DMS153 treated with DMSO at 0.1 percent for 48 hours (cell line): ENCODE data around the gene GCN1.
"Not testable (repeated sequence)": the region's sequence is repeated elsewhere in the genome, so short reads cannot be mapped to it uniquely, and the experiment has no call there.

Experiments
- DNase-seq: peaks from one replicate; lab custom pipeline; 2025; ENCODE audit not compliant: unreplicated experiment; lab: John Stamatoyannopoulos, UW

The GCN1 gene

DNA sequence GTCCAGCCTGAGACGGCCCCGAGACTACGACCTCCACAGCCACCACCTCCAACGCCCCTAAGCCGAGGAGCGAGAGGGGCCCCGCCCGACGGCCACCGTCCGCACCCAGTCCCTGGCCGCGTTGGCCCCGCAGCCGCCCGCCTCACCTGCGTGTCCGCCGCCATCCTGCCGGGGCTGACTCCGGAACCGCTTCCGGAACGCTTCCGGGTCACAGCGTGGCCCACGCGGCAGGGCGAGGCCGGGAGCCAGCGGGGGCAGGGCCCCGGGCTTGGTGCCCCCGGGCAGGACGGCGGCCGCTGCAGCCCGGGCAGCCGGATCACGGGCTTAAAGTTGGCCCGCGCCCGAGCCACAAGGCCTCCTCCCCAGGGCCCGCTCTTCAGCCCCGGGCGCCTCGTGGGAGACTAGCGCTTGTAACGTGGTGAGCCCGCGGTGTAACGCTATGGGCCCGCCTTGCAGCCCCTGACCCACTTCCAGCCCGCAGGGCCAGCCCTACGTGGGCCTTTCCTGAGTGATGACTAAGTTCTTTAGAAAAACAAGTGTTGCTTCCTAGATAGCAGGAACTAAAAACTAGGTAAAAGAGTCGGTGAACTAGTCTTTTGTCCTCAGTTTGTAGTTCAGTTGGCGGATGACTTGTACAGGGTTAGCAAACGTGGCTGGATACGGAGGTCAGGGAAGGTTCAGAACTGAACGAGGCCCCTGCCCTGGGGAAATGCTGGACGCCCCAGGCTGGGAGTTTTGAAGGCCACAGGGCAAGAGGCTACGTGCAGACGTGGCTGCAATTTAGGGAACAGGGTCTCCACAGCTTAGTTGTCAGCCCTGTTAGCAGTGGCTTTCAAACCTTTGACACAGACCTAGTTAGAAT, at the start of gene GCN1:
Gene GCN1, minus strand, starts transcription at position 182 of the 862 bp plus-strand sequence. Its CDS starts 18 bp downstream, at position 164.
- peak; percentile 51 for DNase-seq

DNA sequence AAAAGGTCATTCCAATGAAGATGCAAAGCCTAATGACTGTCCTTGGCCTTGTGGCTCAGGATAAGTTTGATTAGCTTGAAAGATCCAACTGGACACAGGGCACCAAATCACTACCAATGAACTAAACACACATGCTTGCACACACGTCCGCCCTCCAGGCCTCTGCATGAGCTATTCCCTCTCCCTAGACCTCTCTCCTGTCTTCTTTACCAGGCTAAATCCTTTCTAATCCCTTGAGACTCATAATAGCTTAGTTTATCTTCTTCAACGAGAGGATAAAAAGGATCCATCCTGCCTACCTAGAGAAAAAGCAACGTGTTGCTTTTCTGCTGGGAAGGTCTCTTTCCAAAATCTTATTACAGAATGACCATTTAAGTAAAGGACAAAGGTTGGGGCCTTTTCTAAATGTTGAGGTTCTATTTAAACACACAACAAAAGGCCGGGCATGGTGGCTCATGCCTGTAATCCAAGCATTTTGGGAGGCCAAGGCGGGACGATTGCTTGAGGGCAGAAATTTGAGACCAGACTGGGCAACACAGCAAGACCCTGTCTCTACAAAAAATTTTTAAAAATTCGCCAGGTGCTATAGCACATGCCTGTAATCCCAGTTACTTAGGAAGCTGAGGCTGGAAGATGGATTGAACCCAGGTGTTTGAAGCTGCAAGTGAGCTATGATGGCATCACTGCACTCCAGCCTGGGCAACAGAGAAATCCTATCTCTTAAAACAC, 48.6 kb upstream of the GCN1 start:
- DNase-seq: no peak

GRCh38 chr12:120242275-120242799, 47.8 kb upstream of the GCN1 start:
- DNase-seq: no peak

DNA sequence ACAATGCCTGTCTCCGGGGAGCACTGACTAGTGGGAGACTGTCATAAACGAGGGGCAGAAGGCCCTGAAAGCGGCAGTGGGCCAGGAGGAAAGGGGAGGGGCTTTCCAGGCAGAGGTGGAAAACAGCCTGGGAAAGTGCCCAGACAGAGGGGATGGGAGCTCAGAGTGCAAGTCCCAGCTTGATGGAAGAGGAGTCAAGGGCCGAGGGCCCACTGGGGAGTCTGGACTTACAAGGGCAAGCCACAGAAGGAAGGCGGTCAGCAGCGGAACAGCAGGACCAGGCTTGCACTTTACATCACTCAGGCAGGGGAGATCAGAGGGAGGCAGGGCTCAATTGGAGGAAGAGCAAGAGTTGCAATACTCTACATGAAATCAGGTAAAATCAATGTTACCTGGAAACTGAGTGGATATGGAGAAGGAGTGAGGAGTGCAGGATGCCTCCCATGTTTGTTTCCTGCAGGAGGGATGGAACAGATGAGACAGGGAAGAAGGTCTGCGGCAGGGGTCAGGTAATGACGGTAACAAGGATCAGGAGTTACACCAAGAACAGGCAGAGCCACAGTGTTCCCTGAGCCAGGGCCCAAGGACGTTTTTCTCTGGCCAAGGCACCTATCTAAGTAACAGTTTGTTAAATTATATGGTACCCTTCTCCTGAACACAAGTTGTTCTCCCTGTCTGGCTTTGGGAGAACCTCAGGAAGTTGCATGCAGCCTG, 47.2 kb upstream of the GCN1 start:
- DNase-seq: no peak

- no peak for DNase-seq
Measured at GRCh38 chr12:120240495-120240833, 45.9 kb upstream of the GCN1 start.

GRCh38 chr12:120239776-120240494, 45.4 kb upstream of the GCN1 start:
- no peak for DNase-seq

DNA sequence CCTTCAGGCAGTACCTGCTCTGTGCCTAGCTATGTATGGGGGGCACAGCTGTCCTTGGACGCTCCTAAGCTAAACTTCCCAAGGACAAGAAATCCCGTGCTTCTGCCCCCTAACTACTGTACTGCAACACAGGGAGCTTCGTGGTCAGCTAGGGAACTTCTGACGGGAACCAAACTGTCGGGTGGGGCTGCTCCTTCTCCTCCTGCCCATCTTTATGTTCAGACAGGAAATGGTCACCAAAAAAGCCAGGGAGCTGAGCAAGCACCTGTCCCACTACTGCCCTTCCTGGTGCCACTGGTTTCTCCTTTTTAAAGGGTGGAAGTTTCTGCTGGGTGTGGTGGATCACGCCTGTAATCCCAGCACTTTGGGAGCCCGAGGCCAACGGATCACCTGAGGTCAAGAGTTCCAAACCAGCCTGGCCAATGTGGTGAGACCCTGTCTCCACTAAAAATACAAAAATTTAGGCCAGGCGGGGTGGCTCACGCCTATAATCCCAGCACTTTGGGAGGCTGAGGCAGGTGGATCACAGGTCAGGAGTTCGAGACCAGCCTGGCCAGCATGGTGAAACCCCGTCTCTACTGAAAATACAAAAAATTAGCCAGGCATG, 44.4 kb upstream of the GCN1 start:
- no peak for DNase-seq

GRCh38 chr12:120238217-120238616, 43.7 kb upstream of the GCN1 start:
- DNase-seq: no peak

DNA sequence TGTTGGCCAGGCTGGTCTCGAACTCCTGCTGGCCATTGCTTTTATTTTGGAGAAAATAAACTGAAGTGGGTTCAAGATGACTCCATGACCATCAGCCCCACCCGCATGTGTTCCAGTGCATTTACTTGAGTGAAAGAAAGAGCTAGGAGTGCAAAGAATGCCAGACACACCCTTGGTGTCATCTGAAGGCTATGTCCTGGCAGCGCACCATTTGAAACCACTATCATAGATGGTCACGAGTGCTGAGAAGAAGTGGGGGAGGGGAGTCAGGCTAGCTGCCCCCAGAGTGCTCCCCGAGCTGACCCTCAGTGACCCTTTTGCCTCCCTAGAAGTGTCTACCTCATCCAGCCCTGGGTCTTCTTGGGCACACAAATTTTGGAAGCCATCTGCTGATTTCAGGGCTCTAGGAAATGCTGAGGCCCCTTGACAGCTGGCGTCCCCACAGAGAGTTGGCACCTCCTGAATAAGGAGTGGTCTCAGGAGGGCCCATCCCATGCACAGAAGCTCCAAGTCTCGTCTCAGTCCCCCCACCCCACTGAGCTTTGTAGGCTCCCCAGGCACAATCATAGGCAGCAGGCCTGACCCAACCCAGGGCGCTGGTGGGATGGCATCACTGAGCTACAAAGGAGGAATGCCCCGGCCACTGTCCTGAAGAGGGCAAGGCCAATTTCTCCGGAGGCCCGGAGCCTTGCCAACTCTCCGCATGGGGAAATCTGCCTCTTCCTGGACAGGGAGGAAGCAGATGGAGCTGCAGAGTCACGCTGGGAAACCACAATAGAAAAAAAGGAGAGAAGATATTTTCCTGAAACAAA, 43.1 kb upstream of the GCN1 start:
- DNase-seq: no peak

DNA sequence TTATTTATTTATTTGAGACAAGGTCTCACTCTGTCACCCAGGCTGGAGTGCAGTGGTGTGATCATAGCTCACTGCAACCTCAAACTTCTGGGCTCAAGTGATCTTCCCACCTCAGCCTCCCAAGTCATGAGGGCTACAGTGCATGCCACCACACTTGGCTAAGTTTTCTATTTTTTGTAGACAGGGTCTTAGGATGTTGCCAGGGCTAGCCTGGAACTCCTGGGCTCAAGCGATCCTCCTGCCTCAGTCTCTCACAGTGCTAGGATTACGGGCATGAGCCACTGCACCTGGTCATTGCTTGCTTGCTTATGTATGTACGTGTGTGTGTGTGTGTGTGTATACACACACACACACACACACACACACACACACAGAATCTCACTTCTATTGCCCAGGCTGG, 42.3 kb upstream of the GCN1 start:
- not testable (repeated sequence) for DNase-seq

DNA sequence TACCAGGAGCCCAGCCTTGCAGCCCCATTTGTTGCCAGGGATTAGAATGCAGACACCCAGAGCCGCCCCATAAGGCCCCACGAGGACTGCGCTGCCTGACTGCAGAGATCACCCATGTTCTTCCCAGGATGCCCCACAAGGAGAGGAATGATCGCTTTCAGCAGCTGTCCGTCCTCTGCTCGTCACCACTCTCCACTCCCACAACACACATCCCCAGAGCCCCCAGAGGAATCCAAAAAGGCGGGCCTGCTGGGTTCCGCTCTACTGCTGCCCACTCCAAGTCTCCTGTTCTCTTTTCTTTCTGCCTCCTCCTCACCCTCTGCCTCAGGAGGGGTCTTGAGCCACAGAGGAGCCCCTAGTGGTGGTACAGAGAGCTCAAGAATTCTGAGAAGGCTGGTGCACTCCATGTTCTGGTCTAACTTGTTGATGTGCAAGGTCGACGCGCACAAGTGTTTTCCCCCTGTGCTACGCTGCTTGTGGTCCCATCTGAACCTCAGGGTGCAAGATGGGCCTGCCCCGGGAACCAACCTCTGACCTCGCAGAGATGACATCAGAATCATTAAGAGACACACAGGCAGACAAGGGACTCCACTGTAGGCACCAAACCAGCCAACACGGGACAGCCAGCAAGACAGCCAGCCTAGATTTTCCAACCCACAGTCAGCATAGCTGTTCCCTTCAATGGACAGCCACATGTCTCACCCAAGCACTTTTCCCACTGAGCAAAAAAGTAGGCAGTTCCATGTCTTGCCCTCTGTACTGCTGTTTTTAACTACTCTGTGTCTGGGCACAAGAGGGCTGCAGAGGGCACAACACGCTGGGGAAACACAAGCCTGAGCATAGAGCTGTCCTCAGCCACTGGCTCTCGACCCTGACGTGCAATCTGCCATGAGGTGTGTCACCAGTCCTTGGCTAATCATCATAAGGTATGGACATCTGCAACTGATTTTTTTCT, 41.1 kb upstream of the GCN1 start:
- DNase-seq: no peak

DNA sequence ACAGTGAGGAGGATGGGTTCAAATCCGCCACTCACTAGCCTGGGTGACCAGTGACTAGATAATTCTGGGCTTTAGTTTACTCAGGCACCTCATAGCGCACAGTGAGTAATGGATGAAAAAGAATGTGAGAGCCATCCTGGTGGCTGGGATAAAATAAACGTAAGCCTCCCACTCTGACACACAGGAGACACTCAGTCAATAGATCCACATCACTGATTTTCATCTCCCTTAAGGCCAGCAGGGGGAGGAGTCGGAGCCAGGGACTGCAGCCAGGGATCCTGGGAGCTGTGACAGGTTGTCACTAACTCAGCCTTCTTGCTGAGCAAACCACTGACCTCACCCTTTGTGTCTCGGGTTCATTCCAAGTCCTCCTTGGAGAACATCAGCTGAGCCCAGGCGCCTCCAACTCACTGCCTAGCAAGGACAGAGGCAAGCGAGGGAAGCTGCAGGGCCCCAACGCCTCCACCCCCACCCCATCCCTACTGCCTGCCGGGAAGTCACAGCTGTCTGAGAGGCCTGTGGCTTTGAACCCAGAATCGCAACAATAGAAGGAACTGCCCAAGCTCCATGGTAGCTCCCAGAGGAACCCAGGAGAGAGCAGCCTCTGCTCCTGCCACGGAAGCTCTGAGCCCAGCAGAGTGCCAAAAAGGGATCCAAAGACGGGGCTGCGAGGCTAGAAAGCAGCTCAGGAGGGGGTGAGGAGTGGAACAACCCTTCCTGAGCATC, 40.3 kb upstream of the GCN1 start:
- peak; percentile 59 for DNase-seq

DNA sequence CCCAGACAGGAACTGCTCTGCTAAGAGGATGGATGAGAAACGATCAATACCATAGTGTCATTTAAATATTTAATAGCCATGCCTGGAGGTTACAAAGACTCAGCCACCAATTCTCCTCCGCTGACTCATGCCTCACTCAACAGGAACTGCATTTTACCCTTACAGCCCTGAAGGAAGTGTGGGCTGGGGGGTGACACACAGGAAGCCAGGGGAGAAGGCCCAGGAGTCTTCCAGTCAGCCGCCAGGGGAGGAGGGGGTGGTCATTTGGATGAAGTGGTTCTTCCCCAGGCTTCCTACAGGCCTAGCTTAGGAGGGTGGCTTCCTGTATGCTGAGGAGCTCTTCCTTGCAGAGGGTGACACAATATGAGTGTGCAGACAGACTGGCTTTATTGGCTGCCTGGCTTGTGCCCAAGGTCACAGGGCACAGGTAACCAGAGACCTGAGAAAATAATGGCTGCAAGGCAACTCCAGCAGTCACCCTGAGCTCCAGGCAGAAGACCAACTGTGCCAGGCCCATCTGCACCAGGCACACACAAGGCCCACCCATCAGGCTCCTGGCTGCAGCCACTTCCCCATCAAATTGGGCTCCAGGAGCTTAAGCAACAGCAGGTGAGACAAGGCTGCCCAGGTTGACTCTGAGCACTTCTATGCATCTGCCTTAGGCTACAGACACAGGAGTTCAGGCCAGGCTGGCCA, 36.9 kb upstream of the GCN1 start:
- peak; percentile 51 for DNase-seq

- no peak for DNase-seq
Measured at GRCh38 chr12:120230974-120231315, 36.4 kb upstream of the GCN1 start.

DNA sequence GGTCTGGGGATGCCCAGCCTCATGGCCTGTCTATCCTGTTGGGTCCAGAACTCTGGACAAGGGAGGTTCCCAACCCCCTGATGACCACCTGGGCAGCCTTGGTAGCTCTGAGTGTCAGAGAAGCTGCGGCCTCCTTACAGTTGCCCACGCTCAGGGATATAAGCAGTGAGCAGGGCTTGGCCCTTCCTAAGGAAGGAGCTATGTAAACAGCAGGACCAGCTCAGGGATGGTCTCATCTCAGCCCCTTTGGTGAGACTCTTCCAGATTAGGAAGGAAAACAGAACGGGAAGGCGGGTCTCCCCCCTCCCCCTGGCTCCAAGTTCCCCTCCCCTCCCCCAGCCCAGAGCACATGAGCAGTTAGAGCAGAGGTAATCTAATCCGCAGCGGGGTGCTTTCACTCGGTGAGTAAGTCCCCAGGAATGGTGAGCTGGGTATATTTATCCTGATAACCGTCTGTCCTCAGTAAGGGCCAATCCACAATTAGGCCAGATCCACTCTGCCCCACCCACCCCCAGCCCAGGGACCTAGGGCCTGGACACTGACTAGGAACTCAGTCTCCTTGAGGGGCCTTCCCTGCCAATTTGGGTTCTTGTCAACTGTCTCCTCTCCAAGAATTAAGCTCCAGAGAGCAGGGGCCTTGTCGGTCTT, 35.9 kb upstream of the GCN1 start:
- peak; percentile 6 for DNase-seq

GRCh38 chr12:120229487-120230325, 35.2 kb upstream of the GCN1 start:
- peak; percentile 2 for DNase-seq
